Measurements from ENCODE around the gene S100A16. TPM values are rescaled to one million over a fixed set of nuclear protein-coding genes. Genes with fewer than 3 reads are reported as not detected.
A peak's percentile ranks its signal among the peaks of the same experiment; 100 is the strongest.
"Not testable (repeated sequence)": the region's sequence is repeated elsewhere in the genome, so short reads cannot be mapped to it uniquely, and the experiment has no call there.

The S100A16 gene
- total and polyA plus RNA-seq, 2 donors (not counting 1 experiment from before 2014, with no cell fraction given), result 121 to 182 TPM

DNA sequence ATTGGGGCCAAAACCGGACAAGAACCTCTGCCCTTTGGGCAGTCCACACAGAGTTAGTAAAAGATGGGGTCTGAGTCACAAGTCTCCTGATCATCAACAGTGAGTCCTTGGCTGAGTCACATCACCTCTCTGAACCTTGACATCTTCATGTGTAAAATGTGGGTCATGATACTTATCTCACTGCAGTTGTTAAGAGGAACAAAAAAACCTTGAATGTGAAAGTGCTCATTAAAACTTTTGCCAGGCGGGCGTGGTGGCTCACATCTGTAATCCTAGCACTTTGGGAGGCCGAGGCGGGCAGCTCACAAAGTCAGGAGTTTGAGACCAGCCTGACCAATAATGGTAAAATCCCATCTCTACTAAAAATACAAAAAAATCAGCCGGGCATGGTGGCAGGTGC lies 15.7 kb downstream of the S100A16 start:
- Histone ChIP-seq H3K27ac (ENCODE audit: insufficient read depth, low read length) (peak overlapping the region; percentile 41), H3K79me2 (ENCODE audit: control insufficient read depth, insufficient read depth, low read length) (no peaks in the 10 kb centered on the region), H3K36me3 (ENCODE audit: control insufficient read depth, insufficient read depth, low read length) (no peaks in the 10 kb centered on the region), H3K27me3 (ENCODE audit: control insufficient read depth, insufficient read depth, low read length) (no peaks in the 10 kb centered on the region), H3K4me2 (ENCODE audit: extremely low read depth, insufficient read depth, low read length) (no peak overlapping the region), H3K9ac (ENCODE audit: insufficient read depth, low read length) (no peak overlapping the region), H3K4me1 (ENCODE audit: control insufficient read depth, extremely low read depth, insufficient read depth, low read length) (peaks cover 17% of the 10 kb centered on the region), H4K20me1 (ENCODE audit: control insufficient read depth, extremely low read depth, insufficient read depth, low read length) (no peaks in the 10 kb centered on the region), H2AFZ (ENCODE audit: low read length) (no peak overlapping the region), H3K4me3 (replicated peaks in 1 of 4; ENCODE audit: control extremely low read depth in 1 of 4, insufficient read depth in 1 of 4, low read depth in 3 of 4, low read length in 4 of 4) (no peak overlapping the region), H3K9me3 (ENCODE audit: control insufficient read depth, insufficient read depth, low read depth, low read length) (no peaks in the 10 kb centered on the region)
- TF ChIP-seq CTCF (conservative IDR thresholded peaks at IDR 0.05 in 1 of 2, IDR thresholded peaks at IDR 0.05 in 1 of 2; ENCODE audit: low read depth in 1 of 2, low read length in 2 of 2), result no peak
- DNase-seq (ENCODE audit: low read depth in 2 of 2), result peak; percentile 50 to 60

DNA sequence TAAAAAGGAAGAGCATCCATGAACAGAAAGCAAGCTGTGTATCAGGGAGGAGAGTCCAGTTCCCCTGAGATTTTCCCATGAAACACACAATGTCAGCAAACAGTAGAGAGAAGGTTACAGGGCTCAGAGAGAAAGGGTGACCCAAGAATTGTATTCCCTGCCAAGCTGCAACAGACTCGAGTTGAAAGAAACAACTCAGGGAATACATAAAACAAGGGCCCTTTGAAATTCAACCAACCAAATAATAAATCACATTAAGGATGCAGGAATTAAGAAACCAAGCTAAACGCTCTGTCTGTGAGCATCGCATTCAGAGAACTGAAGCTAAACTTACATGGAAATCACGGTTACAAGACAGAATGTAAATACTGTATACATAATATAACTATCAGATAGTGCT lies 20.2 kb downstream of the S100A16 start:
- no peak overlapping the region for H3K4me2 ChIP-seq (ENCODE audit: extremely low read depth, insufficient read depth, low read length)
- H3K9ac ChIP-seq (ENCODE audit: insufficient read depth, low read length), result no peak overlapping the region
- DNase-seq (ENCODE audit: low read depth in 2 of 2), result no peak
- no peaks in the 10 kb centered on the region for H4K20me1 ChIP-seq (ENCODE audit: control insufficient read depth, extremely low read depth, insufficient read depth, low read length)
- TF ChIP-seq EZH2 (IDR thresholded peaks at IDR 0.05; ENCODE audit: low read length, missing control alignments) (no peak), CTCF (conservative IDR thresholded peaks at IDR 0.05 in 1 of 2, IDR thresholded peaks at IDR 0.05 in 1 of 2; ENCODE audit: low read depth in 1 of 2, low read length in 2 of 2) (no peak)
- no peaks in the 10 kb centered on the region for H3K79me2 ChIP-seq (ENCODE audit: control insufficient read depth, insufficient read depth, low read length)
- no peaks in the 10 kb centered on the region for H3K27me3 ChIP-seq (ENCODE audit: control insufficient read depth, insufficient read depth, low read length)
- no peaks in the 10 kb centered on the region for H3K9me3 ChIP-seq (ENCODE audit: control insufficient read depth, insufficient read depth, low read depth, low read length)
- H3K36me3 ChIP-seq (ENCODE audit: control insufficient read depth, insufficient read depth, low read length), result no peaks in the 10 kb centered on the region
- H3K27ac ChIP-seq (ENCODE audit: insufficient read depth, low read length), result no peak overlapping the region
- H2AFZ ChIP-seq (ENCODE audit: low read length), result no peak overlapping the region
- no peak overlapping the region for H3K4me3 ChIP-seq (replicated peaks in 1 of 4; ENCODE audit: control extremely low read depth in 1 of 4, insufficient read depth in 1 of 4, low read depth in 3 of 4, low read length in 4 of 4)
- H3K4me1 ChIP-seq (ENCODE audit: control insufficient read depth, extremely low read depth, insufficient read depth, low read length), result peaks cover 1% of the 10 kb centered on the region

- no peak overlapping the region for H3K9ac ChIP-seq (ENCODE audit: insufficient read depth, low read length)
- no peaks in the 10 kb centered on the region for H3K27me3 ChIP-seq (ENCODE audit: control insufficient read depth, insufficient read depth, low read length)
- H3K4me1 ChIP-seq (ENCODE audit: control insufficient read depth, extremely low read depth, insufficient read depth, low read length), result peaks cover 2% of the 10 kb centered on the region
- TF ChIP-seq CTCF (conservative IDR thresholded peaks at IDR 0.05 in 1 of 2, IDR thresholded peaks at IDR 0.05 in 1 of 2; ENCODE audit: low read depth in 1 of 2, low read length in 2 of 2) (no peak), EZH2 (IDR thresholded peaks at IDR 0.05; ENCODE audit: low read length, missing control alignments) (no peak)
- H3K4me2 ChIP-seq (ENCODE audit: extremely low read depth, insufficient read depth, low read length), result no peak overlapping the region
- no peaks in the 10 kb centered on the region for H4K20me1 ChIP-seq (ENCODE audit: control insufficient read depth, extremely low read depth, insufficient read depth, low read length)
- no peak for DNase-seq (ENCODE audit: low read depth in 2 of 2)
- no peak overlapping the region for H2AFZ ChIP-seq (ENCODE audit: low read length)
- H3K36me3 ChIP-seq (ENCODE audit: control insufficient read depth, insufficient read depth, low read length), result no peaks in the 10 kb centered on the region
- no peaks in the 10 kb centered on the region for H3K79me2 ChIP-seq (ENCODE audit: control insufficient read depth, insufficient read depth, low read length)
- no peak overlapping the region for H3K27ac ChIP-seq (ENCODE audit: insufficient read depth, low read length)
- H3K4me3 ChIP-seq (replicated peaks in 1 of 4; ENCODE audit: control extremely low read depth in 1 of 4, insufficient read depth in 1 of 4, low read depth in 3 of 4, low read length in 4 of 4), result no peak overlapping the region
- H3K9me3 ChIP-seq (ENCODE audit: control insufficient read depth, insufficient read depth, low read depth, low read length), result no peaks in the 10 kb centered on the region
These were observed 24.5 kb downstream of the S100A16 start for GRCh38 chr1:153588482-153588881.

GRCh38 chr1:153588033-153588432 lies 24.9 kb downstream of the S100A16 start:
- not testable (repeated sequence) for H3K79me2 ChIP-seq (ENCODE audit: control insufficient read depth, insufficient read depth, low read length); H3K9me3 ChIP-seq (ENCODE audit: control insufficient read depth, insufficient read depth, low read depth, low read length); DNase-seq (ENCODE audit: low read depth in 2 of 2); H4K20me1 ChIP-seq (ENCODE audit: control insufficient read depth, extremely low read depth, insufficient read depth, low read length); H3K9ac ChIP-seq (ENCODE audit: insufficient read depth, low read length); H3K27me3 ChIP-seq (ENCODE audit: control insufficient read depth, insufficient read depth, low read length); H2AFZ ChIP-seq (ENCODE audit: low read length); H3K4me2 ChIP-seq (ENCODE audit: extremely low read depth, insufficient read depth, low read length); H3K36me3 ChIP-seq (ENCODE audit: control insufficient read depth, insufficient read depth, low read length); H3K4me1 ChIP-seq (ENCODE audit: control insufficient read depth, extremely low read depth, insufficient read depth, low read length); H3K4me3 ChIP-seq (replicated peaks in 1 of 4; ENCODE audit: control extremely low read depth in 1 of 4, insufficient read depth in 1 of 4, low read depth in 3 of 4, low read length in 4 of 4); H3K27ac ChIP-seq (ENCODE audit: insufficient read depth, low read length)
